Hippocampal formation (tissue), 2 donors: ENCODE results near the gene IGSF11.
A peak's percentile ranks its signal among the peaks of the same experiment; 100 is the strongest.
"Not testable (repeated sequence)": the region's sequence is repeated elsewhere in the genome, so short reads cannot be mapped to it uniquely, and the experiment has no call there.

Experiments
- DNase-seq, 2 donors: peaks; one replicate each; lab custom pipeline; 2025; lab: John Stamatoyannopoulos, UW

The IGSF11 gene

DNA sequence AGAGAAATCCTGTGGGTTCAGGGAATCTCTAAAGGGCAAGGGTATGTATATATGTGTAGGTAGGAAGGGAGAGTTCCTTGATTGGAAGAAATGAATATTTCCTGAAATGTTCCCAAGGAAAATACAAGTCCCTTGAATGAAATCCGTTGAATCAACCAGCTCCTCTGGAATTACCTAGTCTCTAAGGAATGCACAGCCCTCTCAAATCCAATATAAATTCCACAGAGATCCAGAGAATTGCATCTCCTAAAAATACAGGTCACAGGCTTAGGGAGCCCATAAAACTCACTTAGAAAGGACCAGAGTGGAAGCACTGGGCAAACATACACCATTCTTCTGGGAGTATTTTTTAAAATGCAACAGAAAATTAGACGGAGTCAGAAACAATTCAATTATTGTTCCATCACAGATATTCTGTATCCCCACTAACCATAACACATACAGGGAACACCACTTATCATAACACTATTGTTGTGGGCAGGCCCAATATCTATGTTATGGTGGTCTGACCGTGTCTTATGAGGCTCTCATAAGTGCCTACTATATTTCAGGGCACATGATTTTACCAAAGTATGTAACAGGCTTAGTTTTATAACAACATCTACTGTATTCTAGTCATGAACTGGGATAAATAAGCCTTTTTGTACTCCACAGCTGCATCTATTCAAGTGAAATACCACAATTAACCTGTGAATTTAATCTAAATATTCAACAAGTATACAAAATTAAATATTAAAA, 43.7 kb downstream of the IGSF11 start:
- DNase-seq: peak in 1 of 2 donors; percentile 63

DNA sequence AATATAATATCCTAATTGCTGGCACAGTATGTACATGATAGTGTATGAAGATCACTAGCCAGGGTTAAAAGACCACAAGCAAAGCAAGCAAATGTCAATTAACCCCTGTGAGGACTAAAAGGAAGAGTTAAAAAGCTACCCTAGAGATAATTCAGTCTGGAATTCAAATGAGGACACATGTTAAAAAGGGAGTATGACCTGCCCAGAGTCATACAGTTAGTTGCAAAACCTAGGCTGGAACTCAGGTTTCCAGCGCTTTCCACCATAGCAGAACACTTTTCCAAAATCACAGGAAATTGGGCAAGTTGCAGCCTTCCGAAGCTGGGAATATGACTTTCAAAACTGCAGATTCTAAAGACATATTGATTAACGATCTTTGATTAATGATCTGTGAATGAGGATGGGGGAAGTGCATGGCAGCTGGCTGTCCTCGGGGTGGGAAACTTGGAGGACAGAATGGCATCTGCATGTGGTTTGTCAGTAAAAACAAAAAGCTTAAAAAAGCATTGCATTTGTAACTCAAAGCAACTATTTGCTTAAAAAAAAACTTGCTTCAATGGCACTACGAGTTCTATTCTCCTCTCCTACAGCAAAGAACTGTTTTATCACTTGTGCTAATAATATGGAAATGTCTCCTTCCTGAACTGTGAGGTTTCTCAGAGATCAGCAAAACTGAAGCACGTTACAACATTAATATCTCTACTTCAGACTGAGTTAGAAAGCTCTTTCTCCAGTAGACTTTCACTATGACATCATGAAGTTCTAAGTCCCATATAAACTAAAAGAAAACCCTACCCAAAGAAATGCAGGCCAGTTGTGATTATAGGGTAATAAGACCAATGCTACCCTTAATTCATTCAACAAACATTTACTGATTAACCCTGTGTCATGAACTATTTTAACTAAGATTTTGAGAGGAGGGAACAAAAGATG, 46.2 kb downstream of the IGSF11 start:
- DNase-seq: peak in 1 of 2 donors; percentile 38

DNA sequence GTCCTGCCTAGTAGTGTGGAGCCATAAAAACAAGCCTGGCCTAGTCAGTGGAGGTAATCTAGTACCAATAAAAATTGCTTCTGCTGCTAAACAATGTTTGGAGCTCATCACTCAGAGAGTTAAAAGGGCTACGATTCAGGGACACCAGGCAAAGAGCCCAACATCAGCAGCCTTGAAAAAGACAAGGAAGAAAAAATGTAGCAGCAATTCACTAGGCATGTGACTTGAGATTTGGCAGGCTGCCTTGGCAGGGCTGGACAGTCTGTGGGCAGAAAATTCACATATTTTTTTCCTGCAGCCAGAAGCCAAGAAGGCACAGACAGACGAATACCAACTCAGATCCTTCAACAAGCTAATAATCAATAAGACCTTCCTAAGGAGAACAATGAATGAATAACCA, 47.2 kb downstream of the IGSF11 start:
- DNase-seq: peak; percentile 84

DNA sequence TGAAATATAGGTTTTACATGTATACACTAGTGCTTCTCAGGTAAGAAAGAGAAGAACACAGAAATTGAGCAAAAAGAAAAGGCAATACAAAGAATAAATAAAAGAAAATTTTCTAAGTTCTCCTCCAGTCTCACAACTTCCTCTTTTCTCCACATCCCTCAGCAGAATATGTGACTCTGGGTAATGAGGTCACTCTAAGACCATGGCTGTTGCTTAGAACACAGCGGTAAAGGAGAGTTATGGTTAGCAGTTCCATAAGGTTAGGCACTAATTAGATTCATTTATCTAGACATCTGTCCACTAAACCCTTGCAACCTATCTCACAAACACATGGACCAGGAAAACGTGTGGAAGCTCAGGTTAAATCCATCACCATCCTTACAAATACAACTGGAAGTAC, 47.9 kb downstream of the IGSF11 start:
- no peak for DNase-seq

DNA sequence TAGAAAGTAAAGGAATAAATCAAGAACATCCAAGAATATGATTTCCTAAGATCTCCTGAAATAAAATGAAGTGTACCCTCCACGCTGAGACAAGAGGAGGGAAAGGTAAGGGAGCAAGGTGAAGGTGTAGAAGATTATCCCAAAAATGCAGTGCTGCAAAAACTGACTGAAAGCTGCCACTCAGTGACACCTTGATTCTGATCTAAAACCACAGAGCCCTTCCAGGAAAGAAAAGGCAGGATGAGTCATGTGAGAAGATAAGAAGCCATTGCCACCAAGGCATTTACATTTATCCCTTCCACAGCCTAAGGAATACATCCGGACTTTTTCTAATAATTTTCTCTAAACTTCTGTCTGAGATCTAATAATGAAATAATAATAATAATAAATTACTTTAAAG, 49.9 kb downstream of the IGSF11 start:
- DNase-seq: no peak

DNA sequence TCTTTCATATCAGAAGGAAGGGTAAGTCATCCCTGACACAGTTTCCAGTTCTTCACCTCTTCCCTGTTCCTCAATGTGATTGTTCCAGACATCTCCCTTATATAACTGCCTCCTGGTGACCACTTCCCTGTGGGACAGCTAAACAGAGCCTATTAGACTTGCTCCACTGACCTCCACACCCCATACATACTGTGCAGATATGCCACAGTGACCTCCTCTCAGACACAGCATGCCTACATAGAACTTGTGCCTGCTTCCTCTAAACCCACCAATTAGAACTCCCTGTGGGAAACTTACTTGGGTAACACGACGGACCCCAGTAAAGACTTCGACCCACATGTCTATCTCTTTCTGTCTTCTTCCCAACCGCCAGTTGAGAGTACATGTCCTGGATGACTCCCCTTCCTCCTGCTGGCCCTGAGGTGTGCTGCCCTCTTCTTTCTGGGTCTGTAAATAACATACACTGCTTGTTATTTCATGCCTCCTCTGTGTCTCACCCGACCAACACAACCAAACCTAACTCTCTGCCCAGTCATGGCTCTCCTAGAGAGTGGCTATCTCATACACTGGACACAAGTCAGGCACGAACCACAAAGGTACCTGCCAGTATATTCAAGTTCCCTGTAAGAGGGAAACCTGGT, 53.0 kb downstream of the IGSF11 start:
- no peak for DNase-seq

DNA sequence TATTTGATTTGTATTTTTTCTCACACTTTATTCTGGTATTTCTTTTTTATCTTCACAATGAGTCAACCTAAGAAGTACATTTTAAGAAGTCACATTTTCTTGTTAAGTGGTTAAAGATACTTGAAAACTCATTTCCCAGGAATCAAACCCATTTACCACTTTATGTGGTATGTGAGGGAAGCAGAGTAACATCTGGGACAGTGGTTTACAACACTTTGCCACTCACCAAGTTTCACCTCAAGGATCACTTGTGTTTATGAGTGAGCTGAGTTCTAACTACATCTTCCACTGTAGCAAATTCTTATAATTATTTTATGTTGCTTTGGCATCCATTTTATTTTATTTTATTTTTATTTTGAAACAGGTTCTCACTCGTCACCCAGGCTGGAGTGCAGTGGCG, 53.8 kb downstream of the IGSF11 start:
- no peak for DNase-seq

DNA sequence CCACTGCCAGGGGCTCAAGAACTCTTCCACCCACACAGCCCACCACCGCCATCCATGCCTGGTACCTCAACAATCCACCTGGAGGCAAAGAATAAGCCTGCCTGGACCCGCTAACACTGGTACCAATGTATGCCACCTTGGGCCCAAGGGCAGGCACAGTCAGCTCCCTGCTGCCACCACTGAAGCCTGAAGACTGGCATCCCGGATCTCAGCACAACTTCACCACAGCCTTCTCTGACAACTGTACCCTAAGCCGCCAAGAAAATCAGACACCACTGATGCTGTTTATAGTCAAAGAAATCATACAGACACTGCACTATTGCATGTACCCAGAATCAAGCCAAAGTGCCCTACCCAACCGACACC, 56.3 kb downstream of the IGSF11 start:
- DNase-seq: no peak

DNA sequence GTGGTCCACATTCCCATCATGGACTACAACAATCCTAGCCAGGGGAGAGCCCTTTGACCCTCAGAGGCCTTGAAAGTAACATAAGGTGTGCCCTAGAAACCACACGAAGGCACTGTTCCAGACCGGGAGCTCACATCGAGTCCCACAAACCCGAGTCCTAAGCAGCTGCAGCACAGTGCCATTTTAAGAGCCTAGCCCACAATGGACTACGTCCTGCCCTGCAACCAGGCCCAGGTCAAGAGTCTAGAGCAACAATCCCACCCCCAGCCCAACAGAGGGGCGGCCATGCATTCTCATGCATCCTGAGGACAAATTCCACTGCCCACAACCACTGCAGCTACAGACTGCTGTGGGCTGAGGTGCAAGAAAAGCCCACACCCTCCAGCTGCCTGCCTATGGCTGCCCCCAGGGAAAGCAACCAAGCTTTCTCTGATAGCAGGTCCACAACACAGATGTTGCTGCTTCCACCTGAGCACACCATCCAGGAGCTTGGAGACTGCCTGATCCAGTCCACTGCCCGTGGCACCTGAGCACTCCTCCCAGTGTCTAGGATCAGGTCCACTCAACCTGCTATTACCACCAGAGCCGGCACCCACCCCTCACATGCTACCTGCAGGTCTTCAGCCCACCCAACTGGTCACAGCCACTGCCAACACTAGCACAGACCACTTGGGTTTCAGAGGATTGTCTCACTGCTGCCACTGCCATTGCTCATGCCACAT, 56.8 kb downstream of the IGSF11 start:
- no peak for DNase-seq

DNA sequence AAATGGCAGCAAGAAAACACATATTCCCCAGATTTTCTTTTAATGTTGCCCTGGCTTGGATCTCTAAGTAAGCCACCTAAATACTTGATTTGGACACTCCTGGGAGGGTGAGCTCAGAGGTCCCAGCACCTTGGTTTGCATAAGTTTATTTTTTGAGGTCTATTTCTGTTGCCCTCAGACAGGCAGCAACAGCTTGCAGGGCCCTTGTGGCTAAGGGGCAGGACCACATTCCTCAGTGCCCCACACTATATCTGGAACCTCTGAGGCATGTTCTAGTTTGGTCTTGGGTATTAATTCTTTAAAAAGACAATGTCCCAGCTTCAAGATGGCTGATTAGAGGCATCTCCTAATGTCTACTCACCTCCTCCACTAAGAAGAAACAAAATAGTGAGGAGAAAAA, 57.5 kb downstream of the IGSF11 start:
- no peak for DNase-seq

DNA sequence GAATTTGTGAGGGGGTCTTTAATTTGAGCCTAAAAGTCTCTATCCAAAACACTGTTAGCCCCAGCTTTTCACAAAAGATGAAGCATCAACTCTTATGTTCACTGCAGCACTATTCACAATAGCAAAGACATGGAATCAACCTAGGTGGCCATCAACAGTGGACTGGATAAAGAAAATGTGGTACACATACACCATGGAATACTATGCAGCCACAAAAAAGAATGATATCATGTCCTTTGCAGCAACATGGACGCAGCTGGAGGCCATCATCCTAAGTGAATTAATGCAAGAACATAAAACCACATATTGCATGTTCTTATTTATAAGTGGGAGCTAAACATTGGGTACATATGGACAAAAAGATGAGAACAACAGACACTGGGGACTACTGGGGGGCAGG, 59.2 kb downstream of the IGSF11 start:
- not testable (repeated sequence) for DNase-seq

DNA sequence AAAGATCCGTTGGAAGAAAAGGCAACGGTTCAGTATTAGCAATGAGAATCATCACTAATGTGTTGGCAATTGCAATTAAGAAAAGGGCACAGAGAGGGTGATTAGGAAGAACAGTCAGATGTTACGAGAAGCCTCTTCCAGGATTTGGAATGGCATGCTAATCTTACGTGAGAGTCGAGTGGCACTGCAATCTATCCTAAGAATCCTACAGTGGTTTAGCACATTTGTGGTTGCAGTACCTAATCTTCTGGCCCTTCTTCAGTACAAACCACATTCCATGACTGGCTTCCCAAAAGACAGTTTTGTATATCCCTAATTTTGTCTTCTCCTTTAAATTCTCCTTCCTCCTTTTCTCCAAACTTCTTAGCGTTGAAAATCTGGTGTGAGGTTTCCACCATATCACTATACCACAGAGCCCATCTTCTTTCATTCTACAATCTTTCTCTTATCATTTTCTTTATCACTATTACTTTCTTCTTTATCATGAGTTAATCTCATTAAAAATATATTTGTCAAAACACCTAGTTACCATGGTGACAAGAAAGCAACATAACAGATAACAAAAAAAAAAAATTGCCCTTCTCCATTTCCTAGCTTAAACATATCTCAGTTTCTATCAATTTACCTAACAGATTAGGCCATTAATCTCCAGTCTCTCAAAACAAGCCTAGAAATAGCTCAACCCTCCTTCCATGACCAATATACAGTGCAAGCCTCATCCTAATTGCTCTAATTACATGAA, 60.1 kb downstream of the IGSF11 start:
- DNase-seq: no peak

DNA sequence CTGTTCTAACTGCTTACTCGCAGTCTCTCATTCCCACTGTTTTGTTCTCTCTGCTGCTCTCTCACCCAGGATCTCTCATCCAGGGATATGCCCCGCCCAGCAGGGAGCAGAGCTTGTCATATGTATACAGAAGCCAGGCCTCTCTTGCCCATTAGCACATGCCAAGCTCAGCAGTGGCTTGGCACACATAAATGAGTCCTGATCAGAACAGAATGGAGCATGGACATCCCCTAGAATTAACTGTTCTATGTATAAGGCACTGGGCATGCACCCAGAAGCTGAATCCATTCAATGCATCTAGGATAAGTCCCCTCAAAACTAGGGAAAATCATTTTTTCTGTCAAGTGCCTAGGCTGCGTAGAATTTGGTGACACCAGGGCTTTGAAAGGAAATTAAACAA, 61.6 kb downstream of the IGSF11 start:
- DNase-seq: peak; percentile 56 to 79

DNA sequence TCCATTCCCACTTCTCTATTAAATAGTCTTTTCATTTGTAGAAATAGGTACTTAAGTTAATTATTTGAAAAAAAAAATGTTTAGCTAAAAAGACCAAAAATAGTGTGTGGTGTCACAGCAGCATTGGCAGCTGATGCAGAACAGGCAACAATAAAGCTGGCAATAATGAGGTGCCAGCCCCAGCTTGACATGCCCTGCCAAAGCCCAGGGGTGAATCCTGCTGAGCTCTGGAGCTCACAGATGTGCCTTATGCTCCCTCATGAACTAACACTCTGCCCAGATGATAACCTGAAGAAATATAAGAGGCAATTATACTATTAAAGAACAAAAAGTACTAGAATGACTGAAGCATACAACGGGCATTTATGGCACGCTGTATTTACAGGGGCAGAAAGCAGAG, 63.8 kb downstream of the IGSF11 start:
- peak in 1 of 2 donors; percentile 43 for DNase-seq

DNA sequence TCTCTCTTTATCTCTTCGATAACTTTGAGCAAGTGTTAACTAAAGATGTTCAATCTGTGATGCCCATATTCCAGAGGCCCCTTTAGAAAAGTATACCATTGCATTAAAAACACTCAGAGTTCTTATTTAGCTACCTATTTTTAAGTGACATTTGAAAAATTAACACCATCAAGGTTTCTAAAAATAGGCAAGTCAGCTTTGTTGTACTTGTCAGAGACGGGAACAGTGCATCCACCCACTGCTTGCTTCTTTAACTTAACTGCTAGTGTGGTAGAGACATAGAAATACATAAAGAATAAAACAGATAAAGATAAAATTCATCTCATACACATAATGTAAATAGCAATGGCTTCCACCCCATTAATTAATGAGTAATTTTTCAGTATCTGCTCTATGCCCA, 66.0 kb downstream of the IGSF11 start:
- DNase-seq: no peak

DNA sequence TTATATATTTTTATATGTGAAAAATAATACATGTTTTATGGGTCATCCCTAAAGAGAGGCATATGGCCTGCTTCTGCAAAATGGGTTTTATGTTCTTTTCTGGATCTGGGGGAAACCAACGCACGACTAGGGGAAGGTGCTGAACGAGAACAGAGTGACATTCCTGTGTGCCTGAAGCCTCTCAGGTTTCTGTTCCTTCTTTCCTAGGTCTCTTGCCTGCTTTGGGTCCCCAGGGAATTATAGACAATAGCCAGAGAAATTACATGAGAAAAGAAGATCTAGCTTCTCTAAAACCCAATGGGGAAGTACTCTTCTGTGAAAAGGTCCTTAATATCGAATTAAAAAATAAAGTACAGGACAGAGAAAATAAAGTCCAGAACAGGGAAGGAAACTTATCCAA, 66.5 kb downstream of the IGSF11 start:
- no peak for DNase-seq

DNA sequence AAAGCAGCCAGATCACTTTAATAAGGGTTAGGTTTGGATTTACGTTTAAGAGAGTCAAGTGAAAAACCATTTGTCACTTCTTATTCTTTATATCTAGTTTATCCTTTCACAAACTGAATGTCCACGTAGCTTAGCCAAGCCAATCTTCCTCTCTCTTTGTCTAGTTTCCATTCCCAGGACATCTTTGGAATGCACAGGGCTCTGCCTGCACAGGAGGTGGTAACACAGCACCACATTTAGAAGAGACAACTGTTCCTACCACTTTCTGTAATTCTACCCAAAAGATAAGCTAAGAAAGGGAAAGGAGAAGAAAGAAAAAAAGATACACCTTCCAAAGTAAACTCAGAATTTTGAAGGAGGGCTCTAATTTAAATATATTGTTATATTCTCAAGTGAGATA, 67.9 kb downstream of the IGSF11 start:
- no peak for DNase-seq

DNA sequence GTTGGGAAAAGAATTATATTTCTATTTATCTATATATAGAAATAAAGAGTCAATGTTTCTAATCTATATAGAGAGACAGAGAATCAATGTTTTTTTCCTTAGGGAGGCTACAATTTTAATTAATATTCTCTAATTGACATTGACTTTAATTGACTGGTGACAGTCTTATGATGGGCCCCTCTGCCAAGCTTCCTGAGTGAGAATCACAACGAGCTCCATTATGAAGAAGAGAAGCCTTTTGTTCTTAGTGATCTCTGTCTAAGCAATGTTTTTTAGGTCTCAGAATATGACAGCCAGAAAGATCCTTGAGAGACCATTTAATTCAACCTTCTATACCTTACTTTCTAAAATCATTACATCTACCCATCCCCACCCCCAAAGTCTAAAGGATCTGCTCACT, 70.9 kb downstream of the IGSF11 start:
- no peak for DNase-seq

DNA sequence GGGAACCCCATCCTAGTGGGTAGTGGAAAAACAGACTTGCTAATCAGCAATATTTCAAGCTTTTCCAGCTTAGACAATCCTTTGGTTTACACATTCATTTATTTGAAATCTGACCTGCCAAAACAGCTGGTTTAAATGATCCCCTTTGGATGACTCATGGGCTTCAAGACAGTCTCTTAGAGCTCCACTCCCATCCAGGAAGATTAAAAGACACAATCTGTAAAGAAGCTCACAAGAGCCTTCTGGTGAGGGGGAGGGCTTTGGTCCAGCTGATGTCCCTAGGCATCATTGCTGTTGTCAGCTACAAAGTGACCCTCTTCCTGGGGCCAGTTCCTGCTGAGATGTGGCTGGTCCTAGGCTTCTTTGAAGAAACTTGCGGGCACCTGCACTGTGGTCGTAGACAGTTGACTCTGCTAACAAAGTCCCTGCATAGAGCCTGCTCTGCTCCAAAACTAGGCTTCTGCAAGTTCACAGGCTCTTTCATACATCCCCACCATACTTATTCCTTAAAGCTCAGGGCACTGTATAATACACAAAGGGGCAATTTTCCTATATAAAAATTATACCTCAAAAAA, 73.7 kb downstream of the IGSF11 start:
- DNase-seq: no peak

DNA sequence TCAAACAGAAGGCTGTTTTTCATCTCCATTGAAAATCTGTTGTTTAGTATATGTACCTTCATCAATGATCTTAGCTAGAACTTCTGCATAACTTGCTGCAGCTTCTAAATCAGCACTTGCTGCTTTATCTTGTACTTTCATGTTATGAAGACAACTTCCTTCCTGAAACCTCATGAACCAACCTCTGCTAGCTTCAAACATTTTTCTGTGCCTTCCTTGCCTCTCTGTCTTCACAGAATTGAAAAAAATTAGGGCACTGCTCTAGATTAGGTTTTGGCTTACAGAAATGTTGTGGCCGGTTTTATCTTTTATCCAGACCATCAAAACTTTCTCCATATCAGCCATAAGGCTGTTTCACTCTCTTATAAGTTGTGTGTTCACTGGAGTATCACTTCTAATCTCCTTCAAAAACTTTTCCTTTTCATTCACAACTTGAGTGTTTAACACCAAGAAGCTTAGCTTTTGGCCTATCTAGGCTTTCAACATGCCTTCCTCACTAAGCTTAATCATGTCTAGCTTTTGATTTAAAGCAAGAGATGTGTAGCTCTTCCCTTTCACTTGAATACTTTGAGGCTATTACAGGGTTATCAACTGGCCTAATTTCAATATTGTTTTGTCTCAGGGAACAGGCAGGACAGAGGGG, 78.6 kb downstream of the IGSF11 start:
- no peak for DNase-seq

DNA sequence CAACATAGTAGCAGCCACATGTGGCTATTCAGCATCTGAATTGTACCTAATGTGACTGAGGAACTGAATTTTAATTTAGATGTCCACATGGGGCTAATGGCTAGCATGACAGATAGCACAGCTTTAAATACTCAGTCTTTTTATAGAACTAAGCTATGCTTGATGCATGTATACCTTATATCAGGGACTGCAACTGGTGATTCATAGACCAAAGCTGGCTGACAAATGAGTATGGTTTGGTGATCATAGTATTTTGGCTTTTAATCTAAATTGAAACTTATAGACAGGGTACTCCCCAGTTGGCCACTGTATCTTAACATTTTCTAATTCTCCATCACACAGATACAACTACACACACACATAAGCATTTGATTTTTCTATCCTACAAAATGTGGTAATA, 83.6 kb downstream of the IGSF11 start:
- no peak for DNase-seq
